Measurements from ENCODE around the gene RHOU.

Gene RHOU

GRCh38 chr1:228791791-228792190 is 56.5 kb downstream of the RHOU start:
- no peak for DNase-seq

- DNase-seq: no peak
Measured at GRCh38 chr1:228792601-228793000, 57.3 kb downstream of the RHOU start.

- DNase-seq: no peak
Measured at GRCh38 chr1:228793032-228793431, 57.8 kb downstream of the RHOU start.

GRCh38 chr1:228794173-228794572 is 58.9 kb downstream of the RHOU start:
- no peak for DNase-seq

- no peak for DNase-seq
Measured at GRCh38 chr1:228794810-228795209, 59.5 kb downstream of the RHOU start.

GRCh38 chr1:228795596-228795995 is 60.3 kb downstream of the RHOU start:
- DNase-seq: no peak

Measured in suppressor macrophage treated with lipopolysaccharide for 4 hours (primary cell).